ENCODE data around the gene TOMM5.

Gene TOMM5

GRCh38 chr9:37592108-37592951 lies at the start of gene TOMM5:
TOMM5 (minus strand) TSS chr9:37592597; CDS start chr9:37592532, 65 bp downstream.
- Histone ChIP-seq H3K4me2 (ENCODE audit: low read length) (peak within 1 kb of the TSS; percentile 84), H2AFZ (peak within 1 kb of the TSS; percentile 89), H3K27ac (peak within 1 kb of the TSS; percentile 74), H3K9me3 (ENCODE audit: control insufficient read depth, low read length) (no peaks in the 10 kb centered on the region), H3K9ac (peak within 1 kb of the TSS; percentile 46), H3K4me1 (peaks cover 3% of the 10 kb centered on the region), H3K36me3 (ENCODE audit: control insufficient read depth, insufficient read depth, low read length) (no peaks in the 10 kb centered on the region), H3K4me3 (ENCODE audit: low read depth, low read length) (peak within 1 kb of the TSS; percentile 90), H3K27me3 (ENCODE audit: control insufficient read depth, insufficient read depth, low read length) (no peaks in the 10 kb centered on the region), H3K79me2 (peaks cover 5% of the 10 kb centered on the region)
- no peak for TF ChIP-seq CTCF (IDR thresholded peaks at IDR 0.05)

GRCh38 chr9:37641331-37641730 lies 48.9 kb upstream of the TOMM5 start:
- no peak overlapping the region for H3K4me2 ChIP-seq (ENCODE audit: low read length)
- no peak overlapping the region for H2AFZ ChIP-seq
- TF ChIP-seq CTCF (IDR thresholded peaks at IDR 0.05), result no peak
- no peaks in the 10 kb centered on the region for H3K9me3 ChIP-seq (ENCODE audit: control insufficient read depth, low read length)
- no peaks in the 10 kb centered on the region for H3K79me2 ChIP-seq
- no peaks in the 10 kb centered on the region for H3K36me3 ChIP-seq (ENCODE audit: control insufficient read depth, insufficient read depth, low read length)
- H3K9ac ChIP-seq, result no peak overlapping the region
- H3K4me1 ChIP-seq, result peaks cover 12% of the 10 kb centered on the region
- H3K4me3 ChIP-seq (ENCODE audit: low read depth, low read length), result no peak overlapping the region
- no peaks in the 10 kb centered on the region for H3K27me3 ChIP-seq (ENCODE audit: control insufficient read depth, insufficient read depth, low read length)
- no peak overlapping the region for H3K27ac ChIP-seq

GRCh38 chr9:37640246-37640645 lies 47.8 kb upstream of the TOMM5 start:
- H3K27ac ChIP-seq, result peak overlapping the region; percentile 24
- H3K36me3 ChIP-seq (ENCODE audit: control insufficient read depth, insufficient read depth, low read length), result no peaks in the 10 kb centered on the region
- H3K4me1 ChIP-seq, result peaks cover 12% of the 10 kb centered on the region
- H3K4me2 ChIP-seq (ENCODE audit: low read length), result peak overlapping the region; percentile 19
- H2AFZ ChIP-seq, result peak overlapping the region; percentile 28
- TF ChIP-seq CTCF (IDR thresholded peaks at IDR 0.05), result no peak
- H3K9me3 ChIP-seq (ENCODE audit: control insufficient read depth, low read length), result no peaks in the 10 kb centered on the region
- H3K27me3 ChIP-seq (ENCODE audit: control insufficient read depth, insufficient read depth, low read length), result no peaks in the 10 kb centered on the region
- H3K9ac ChIP-seq, result no peak overlapping the region
- H3K4me3 ChIP-seq (ENCODE audit: low read depth, low read length), result no peak overlapping the region
- no peaks in the 10 kb centered on the region for H3K79me2 ChIP-seq

- TF ChIP-seq CTCF (IDR thresholded peaks at IDR 0.05), result no peak
- Histone ChIP-seq H3K27me3 (ENCODE audit: control insufficient read depth, insufficient read depth, low read length) (no peaks in the 10 kb centered on the region), H3K79me2 (no peaks in the 10 kb centered on the region), H3K9me3 (ENCODE audit: control insufficient read depth, low read length) (no peaks in the 10 kb centered on the region), H2AFZ (no peak overlapping the region), H3K4me1 (peaks cover 12% of the 10 kb centered on the region), H3K9ac (no peak overlapping the region), H3K36me3 (ENCODE audit: control insufficient read depth, insufficient read depth, low read length) (no peaks in the 10 kb centered on the region), H3K27ac (peak overlapping the region; percentile 24), H3K4me3 (ENCODE audit: low read depth, low read length) (no peak overlapping the region), H3K4me2 (ENCODE audit: low read length) (peak overlapping the region; percentile 19)
These were observed 47.4 kb upstream of the TOMM5 start for GRCh38 chr9:37639841-37640240.

Measured in parathyroid adenoma (tissue), 2 donors.